Liver (tissue), 3 donors: ENCODE measurements around the gene GATAD2B.

ENCODE experiments used
- FOXA1 ChIP-seq: IDR thresholded peaks from 2 replicates; pipeline ENCODE4 v1.6.1; 2016; ENCODE audit warnings: antibody characterized with exemption
- HNF4G ChIP-seq: IDR thresholded peaks from 2 replicates; pipeline ENCODE4 v1.6.1; 2016; ENCODE audit warnings: antibody characterized with exemption
- MAX ChIP-seq: IDR thresholded peaks from 2 replicates; pipeline ENCODE4 v1.6.1; 2016; ENCODE audit warnings: antibody characterized with exemption
- RAD21 ChIP-seq, 2 donors: IDR thresholded peaks; 2 replicates each; pipeline ENCODE4 v1.6.1; 2016; ENCODE audit warnings: antibody characterized with exemption in 2 of 2, mild to moderate bottlenecking in 2 of 2
- YY1 ChIP-seq: IDR thresholded peaks from 2 replicates; pipeline ENCODE4 v1.6.1; 2016; ENCODE audit warnings: antibody characterized with exemption, mild to moderate bottlenecking
- TF ChIP-seq, protein P1 (sequence below): fragments of 150-350 bp; IDR thresholded peaks from 2 replicates; pipeline ENCODE4 v1.5.1; 2017; ENCODE audit warnings: improper control_type of control experiment, low read depth, low read length; ENCODE audit not compliant: missing input control
- TF ChIP-seq, protein P2 (sequence below): IDR thresholded peaks from 2 replicates; pipeline ENCODE4 v1.6.1; 2016; ENCODE audit warnings: antibody characterized with exemption, mild to moderate bottlenecking
- TF ChIP-seq, protein P3 (sequence below): IDR thresholded peaks from 2 replicates; pipeline ENCODE4 v1.6.1; 2016; ENCODE audit warnings: antibody characterized with exemption
- donor health status: healthy.
- donor health status: healthy.

GRCh38 chr1:153857505-153857904 is 65.3 kb downstream of the GATAD2B start:
- TF ChIP-seq YY1, result no peak
- TF ChIP-seq, protein P1, sequence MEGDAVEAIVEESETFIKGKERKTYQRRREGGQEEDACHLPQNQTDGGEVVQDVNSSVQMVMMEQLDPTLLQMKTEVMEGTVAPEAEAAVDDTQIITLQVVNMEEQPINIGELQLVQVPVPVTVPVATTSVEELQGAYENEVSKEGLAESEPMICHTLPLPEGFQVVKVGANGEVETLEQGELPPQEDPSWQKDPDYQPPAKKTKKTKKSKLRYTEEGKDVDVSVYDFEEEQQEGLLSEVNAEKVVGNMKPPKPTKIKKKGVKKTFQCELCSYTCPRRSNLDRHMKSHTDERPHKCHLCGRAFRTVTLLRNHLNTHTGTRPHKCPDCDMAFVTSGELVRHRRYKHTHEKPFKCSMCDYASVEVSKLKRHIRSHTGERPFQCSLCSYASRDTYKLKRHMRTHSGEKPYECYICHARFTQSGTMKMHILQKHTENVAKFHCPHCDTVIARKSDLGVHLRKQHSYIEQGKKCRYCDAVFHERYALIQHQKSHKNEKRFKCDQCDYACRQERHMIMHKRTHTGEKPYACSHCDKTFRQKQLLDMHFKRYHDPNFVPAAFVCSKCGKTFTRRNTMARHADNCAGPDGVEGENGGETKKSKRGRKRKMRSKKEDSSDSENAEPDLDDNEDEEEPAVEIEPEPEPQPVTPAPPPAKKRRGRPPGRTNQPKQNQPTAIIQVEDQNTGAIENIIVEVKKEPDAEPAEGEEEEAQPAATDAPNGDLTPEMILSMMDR, result no peak
- TF ChIP-seq, protein P2, sequence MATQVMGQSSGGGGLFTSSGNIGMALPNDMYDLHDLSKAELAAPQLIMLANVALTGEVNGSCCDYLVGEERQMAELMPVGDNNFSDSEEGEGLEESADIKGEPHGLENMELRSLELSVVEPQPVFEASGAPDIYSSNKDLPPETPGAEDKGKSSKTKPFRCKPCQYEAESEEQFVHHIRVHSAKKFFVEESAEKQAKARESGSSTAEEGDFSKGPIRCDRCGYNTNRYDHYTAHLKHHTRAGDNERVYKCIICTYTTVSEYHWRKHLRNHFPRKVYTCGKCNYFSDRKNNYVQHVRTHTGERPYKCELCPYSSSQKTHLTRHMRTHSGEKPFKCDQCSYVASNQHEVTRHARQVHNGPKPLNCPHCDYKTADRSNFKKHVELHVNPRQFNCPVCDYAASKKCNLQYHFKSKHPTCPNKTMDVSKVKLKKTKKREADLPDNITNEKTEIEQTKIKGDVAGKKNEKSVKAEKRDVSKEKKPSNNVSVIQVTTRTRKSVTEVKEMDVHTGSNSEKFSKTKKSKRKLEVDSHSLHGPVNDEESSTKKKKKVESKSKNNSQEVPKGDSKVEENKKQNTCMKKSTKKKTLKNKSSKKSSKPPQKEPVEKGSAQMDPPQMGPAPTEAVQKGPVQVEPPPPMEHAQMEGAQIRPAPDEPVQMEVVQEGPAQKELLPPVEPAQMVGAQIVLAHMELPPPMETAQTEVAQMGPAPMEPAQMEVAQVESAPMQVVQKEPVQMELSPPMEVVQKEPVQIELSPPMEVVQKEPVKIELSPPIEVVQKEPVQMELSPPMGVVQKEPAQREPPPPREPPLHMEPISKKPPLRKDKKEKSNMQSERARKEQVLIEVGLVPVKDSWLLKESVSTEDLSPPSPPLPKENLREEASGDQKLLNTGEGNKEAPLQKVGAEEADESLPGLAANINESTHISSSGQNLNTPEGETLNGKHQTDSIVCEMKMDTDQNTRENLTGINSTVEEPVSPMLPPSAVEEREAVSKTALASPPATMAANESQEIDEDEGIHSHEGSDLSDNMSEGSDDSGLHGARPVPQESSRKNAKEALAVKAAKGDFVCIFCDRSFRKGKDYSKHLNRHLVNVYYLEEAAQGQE, result no peak
- TF ChIP-seq FOXA1, result no peak
- TF ChIP-seq HNF4G, result no peak
- TF ChIP-seq MAX, result no peak
- no peak for TF ChIP-seq RAD21 (IDR thresholded peaks at IDR 0.05)
- TF ChIP-seq, protein P3, sequence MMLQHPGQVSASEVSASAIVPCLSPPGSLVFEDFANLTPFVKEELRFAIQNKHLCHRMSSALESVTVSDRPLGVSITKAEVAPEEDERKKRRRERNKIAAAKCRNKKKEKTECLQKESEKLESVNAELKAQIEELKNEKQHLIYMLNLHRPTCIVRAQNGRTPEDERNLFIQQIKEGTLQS, result no peak
